Central memory CD4-positive, alpha-beta T cell (primary cell): ENCODE data around the gene GALNT17.
"Not testable (repeated sequence)": the region's sequence is repeated elsewhere in the genome, so short reads cannot be mapped to it uniquely, and the experiment has no call there.

Source experiments
- DNase-seq: peaks from one replicate; pipeline ENCODE4 v3.0.0; 2022

The GALNT17 gene

DNA sequence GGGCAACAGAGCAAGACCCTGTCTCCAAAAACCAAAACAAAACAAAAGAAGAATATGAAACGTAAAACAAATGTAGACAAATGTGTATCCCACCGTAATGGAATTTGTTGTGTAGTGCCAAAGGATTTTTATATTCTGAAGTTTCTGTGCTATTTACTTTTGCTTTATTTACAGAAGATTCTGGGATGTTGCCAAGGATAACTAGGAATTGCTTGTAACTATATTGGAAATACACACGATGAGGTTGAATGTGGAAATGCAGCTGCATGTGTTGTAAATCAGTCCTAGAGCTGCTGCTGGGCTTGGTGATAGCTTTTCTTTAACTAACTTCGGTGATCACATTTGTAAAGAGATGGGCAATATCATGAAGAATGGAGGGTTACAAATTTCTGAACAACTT is 39.5 kb downstream of the GALNT17 start:
- DNase-seq, result no peak

DNA sequence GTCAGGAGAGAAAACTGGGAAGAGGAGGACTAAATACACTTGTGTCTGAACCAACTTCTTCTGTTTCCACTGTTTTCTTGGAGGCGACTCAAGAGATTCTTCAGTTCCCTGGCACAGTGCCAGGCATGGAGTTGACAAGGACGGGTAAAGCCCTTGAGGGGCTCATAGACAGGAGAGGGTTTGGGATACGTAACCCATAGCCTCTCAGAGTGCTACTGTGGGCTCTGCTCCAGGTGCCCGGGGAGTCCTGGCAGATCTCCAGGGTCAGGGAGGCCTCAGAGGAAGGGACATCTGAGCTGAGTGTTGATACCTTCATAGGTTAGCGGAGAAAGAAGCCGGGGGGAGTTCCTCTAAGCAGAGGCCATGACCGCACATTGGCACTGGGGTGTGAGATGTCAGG is 42.0 kb downstream of the GALNT17 start:
- no peak for DNase-seq

DNA sequence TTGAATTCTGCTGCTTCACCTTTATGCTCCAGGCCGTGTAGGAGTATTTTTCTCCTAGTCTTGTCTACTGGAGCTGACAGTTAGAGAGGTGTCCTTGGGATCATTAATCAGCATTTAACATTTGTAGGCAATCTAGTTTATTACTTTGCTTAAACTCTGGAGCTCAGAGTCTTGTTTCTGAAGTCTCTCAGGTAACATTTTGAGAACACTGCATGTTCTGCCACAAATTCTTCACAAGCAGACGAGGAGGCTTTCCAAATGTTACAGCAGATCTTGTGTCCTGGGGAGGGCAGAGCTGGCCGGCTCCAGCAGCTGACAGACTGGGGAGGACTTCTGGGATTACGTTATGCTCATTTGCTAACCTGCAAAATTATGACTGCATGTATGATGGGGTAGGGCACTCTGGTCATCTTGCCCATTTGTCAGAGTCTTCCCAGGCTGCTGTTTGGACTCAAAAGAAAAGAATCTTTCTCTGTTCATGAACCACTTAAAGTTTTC is 50.5 kb downstream of the GALNT17 start:
- no peak for DNase-seq

DNA sequence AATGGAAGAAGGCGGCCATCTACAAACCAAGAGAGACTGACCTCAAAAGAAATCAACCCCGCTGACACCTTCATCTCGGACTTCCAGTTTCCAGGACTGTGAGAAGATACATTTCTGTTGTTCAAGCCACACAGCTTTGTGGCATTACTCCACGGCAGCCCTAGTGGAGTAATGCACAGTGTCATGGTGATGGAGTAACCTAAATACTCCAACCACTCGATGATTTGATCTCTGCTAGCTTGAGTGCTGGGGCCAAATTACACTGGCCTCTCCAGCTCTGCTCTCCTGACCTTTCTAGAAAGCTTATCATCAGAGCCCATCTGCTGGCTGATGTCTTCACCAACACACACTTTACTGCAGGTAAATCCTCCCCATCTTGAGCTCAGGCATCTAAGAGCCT is 52.2 kb downstream of the GALNT17 start:
- DNase-seq, result no peak

DNA sequence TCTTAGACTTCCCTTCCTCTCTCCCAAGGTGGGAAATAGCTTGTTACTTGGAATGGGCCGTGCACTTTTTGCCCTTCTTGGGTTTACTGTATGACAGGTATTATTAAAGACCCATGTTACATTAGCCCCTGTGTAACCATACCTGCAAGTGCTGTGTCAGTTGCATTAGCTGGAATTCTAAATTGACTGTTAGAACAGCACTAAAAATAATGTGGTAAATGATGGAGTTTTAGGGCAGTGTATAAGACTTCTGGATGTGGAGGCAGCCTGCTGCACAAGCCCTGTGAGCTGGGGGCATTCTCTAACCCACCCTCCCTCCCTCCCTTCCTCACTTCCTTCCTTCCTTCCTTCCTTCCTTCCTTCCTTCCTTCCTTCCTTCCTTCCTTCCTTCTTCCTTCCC is 52.7 kb downstream of the GALNT17 start:
- no peak for DNase-seq

DNA sequence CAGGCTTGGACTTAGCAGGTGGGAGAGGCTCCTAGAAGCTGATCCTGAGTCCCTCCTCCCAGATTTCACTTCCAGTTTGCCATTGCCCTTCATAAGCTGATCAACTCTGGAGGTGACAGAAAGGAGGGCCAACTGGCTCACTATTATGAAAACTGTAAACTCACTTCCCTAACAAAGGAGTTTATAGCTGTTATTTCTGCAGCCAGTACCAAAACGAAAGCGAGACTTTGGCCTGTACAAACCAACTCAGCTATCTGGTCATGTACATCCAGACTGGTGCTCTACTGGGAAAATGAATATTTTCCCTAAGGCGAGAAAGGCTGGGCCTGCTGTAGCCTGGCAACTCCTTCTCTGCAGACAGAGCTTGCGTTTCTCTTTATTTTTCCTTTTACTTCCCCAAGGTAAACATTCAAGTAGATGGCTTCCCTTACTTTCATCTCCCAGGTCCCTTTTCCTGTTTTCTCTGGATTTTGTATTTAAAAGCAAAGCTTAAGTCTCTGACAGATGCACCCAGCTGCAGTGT is 54.7 kb downstream of the GALNT17 start:
- no peak for DNase-seq

DNA sequence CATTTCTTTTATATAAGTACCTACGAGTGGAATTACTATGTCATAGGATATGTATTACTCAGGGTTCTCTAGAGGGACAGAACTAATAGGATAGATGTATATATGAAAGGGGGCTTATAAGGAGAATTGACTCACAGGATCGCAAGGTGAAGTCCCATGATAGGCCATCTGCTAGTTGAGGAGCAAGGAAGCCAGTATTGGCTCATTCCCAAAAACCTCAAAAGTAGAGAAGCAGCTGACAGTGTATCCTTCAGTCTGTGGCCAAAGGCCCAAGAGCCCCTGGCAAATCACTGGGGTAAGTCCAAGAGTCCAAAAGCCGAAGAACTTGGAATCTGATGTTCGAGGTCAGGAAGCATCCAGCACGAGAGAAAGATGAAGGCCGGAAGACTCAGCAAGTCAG is 59.8 kb downstream of the GALNT17 start:
- no peak for DNase-seq

DNA sequence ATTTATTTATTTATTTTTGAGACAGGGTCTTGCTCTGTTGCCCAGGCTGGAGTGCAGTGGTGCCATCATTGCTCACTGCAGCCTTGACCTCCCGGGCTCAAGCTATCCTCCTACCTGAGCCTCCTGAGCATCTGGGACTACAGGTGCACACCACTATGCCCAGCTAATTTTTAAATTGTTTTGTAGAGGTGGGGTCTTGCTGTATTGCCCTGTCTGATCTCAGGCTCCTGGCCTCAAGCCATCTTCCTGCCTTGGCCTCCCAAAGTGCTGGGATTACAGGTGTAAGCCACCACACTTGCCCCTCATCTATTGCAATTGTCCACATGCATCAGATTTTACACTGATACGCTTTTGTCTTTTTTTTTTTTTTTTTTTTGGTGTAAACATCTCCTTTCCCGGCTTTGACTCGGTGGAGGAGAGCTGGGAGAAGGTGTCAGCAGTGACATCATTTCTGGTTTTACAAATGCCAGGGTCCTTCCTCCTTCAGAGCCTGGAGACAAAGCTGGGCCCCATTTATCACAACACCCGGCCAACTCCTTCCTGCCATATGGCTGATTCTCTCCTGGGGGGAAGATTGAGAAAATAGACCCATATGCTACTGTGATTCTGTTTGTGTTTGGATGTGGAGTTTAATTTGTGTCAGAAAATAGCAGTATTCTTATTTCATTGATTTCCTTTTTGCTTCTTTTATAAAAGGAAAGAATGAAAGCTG is 61.3 kb downstream of the GALNT17 start:
- no peak for DNase-seq

DNA sequence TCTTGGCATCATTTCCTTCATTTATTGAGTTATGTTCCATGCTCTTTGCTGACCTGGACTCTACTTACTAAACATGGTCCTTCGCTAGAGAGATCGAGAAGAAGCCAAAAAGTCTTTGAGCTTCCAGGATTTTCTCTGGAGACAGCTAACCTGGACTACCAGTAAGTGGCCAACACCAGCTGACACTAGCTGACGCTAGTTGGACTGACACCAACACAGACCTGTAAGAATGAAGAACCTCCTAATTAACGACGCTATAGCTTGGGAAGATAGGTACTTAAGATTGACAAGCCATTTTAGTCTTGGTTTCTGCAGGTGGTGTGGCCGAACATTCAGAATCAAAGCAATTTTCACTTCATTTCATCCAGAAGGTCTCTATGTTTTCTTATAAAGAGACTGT is 66.4 kb downstream of the GALNT17 start:
- DNase-seq, result no peak

DNA sequence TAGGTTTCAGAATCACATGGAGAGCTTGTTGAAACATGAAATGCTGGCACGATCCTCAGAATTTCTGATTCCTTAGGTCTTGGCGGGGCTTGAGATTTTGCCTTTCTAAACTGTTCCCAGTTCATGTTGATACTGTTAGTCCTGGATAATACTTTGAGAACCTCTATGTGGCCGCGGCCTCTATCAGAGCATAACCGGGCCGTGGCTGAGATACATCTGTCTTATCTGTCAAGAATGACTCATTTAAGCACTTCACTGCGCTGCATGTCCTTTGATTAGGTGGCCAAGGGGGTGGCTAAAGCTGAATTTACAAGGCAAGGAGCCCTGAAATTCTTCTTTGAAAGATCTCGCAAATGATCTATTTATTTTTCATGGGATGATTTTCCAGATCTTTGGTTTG is 66.9 kb downstream of the GALNT17 start:
- no peak for DNase-seq

DNA sequence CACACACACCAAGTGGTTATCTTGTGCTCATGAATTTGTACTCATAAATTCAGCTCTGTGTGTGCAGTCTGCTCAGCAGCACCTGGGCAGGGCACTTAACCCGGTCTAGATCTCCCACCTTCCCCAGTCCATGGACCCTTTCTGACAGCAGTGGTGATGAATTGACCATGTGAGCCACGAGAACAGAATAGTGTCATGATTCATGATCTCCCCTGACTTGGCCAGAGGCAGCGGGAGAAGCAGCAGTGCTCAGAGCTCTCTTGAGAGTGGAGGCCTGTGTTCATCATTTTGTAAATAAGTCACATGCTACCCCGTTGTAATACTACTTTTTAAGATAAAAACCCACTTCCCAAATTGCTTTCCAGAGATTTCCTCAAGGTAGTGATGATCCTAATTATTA is 74.2 kb downstream of the GALNT17 start:
- DNase-seq, result no peak

DNA sequence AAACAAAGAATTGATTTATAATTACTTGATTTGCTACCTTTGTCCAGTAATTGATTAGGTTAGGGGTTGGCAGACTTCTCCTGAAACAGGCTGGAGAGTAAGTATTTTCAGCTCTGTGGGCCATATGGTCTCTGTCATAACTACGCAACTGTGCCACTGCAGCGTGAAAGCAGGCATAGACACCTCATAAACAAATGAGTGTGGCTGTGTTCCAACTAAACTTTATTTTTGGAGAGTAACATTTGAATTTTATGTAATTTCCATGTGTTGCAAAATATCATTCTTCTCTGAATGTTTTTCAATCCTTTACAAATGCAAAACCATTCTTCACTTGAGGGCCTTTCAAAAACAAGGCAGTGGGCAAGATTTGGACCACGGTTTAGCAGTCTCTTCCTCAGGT is 76.9 kb downstream of the GALNT17 start:
- no peak for DNase-seq

DNA sequence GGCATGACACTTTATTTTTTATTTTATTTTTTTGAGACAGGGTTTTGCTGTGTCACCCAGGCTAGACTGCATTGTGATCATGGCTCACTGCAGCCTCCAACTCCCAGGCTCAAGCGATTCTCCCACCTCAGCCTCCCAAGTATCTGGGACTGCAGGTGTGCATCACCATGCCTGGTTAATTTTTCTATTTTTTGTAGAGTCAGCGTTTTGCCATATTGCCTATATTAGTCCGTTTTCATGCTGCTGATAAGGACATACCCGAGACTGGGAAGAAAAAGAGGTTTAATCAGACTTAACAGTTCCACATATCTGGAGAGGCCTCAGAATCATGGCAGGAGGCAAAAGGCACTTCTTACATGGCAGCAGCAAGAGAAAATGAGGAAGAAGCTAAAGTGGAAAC is 77.5 kb downstream of the GALNT17 start:
- DNase-seq, result not testable (repeated sequence)

DNA sequence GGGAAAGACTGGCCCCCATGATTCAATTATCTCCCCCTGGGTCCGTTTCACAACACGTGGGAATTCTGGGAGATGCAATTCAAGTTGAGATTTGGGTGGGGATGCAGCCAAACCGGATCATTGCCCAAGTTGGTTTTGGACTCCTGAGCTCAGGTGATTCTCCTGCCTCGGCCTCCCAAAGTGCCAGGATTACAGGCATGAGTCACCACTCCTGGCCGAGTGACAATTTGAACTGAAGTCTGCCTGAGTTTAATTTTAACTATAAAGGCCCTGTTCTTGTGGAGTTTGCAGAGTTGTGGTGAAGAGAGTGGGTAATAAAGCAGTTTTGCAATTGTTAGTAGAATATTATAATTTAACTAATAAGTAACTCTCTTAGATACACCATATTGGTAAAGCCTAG is 78.3 kb downstream of the GALNT17 start:
- no peak for DNase-seq

DNA sequence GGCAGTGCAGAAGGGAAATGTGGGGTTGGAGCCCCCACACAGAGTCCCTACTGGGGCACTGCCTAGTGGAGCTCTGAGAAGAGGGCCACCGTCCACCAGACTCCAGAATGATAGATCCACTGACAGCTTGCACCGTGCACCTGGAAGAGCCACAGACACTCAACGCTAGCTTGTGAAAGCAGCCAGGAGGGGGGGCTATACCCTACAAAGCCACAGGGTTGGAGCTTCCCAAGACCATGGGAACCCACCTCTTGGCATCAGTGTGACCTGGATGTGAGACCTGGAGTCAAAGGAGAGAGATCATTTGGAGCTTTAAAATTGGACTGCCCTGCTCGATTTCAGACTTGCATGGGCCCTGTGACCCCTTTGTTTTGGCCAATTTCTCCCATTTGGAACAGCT is 80.5 kb downstream of the GALNT17 start:
- DNase-seq, result not testable (repeated sequence)

DNA sequence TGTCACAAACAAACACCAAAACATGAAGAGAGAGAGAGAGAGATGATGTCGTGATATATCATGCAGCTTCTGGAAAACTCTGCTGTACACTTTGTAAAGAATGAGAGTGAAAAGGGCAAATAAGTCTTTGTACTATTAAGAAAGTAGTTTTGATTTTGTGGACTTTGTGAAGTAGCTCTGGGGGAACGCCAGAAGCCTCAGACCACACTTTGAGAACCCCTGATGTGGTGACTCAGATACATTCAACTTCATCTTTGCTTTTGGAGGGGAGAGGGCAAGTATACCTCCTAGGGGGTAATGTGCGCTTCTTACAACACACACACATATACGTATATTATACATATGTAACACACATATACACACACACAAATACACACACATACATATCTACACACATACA is 84.3 kb downstream of the GALNT17 start:
- DNase-seq, result no peak

DNA sequence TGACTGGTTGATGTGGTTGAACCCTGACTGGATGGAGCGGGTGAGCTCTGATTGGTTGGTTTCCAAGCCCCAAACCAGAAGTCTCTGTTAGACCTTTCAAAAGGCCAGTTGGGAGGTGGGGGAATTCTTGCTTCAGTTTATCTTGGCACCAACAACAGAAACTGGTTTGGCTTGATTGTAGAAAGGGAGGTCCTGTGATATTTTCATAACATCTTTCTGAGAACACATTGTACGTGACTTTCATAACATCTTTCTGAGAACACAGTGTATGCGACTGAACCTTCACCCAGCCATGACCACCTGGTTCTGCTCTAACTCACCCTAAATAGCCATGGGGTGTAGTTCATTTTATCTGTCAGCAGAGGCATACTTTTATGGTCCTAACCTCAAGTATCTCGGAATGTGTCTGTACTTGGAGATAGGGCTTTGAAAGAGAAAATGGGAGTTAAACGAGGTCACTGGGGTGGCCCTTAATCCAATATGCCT is 88.3 kb downstream of the GALNT17 start:
- DNase-seq, result no peak

DNA sequence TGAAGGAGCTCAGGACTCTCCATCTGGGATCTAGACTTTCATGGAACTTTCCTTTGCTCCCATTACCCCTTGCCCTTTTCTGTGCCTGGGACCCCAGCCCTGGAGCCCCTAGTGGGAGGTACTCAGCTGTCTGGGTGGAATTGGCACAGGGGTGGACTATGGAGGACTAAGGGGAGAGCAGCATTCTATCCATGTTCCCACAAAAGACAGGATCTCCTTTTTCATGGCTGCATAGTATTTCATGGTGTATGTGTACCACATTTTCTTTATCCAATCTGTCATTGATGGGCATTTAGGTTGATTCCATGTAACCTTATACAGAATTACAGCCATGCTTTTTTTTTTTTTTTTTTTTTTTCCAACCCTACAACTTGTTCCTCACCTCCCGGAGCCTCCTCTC is 89.1 kb downstream of the GALNT17 start:
- no peak for DNase-seq

DNA sequence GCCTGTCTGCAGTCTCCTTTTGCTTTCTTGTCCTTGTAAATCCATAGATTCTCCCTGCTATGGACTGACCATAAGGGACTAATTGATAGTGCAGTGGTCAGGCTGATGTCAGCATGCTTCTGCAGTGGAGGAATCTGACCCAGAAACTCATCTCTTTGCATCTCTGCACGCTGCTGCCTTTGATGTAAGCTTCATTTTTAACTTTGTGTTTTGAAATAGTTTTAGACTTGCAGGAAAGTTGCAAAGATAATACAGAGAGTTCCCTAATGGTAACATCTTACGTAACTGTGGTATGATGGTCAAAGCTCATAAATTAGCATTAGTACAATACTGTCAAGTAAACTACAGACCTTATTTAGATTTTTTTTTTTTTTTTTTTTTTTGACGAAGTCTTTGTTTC is 89.6 kb downstream of the GALNT17 start:
- DNase-seq, result no peak

DNA sequence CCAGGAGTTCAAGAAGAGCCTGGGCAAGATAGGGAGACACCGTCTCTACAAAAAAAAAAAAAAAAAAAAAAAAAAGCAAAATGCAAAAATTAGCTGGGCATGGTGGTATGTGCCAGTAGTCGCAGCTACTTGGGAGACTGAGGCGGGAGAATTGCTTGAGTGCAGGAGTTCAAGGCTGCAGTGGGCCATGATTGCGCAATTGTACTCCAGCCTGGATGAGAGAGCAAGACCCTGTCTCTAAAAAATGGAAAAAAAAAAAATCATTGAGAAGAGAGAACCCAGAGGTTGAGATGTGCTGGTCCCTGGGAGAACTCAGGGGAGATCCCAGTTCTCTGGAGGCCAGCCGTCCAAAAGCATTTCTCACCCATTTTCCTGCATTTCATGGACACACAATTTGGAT is 95.2 kb downstream of the GALNT17 start:
- DNase-seq, result no peak

DNA sequence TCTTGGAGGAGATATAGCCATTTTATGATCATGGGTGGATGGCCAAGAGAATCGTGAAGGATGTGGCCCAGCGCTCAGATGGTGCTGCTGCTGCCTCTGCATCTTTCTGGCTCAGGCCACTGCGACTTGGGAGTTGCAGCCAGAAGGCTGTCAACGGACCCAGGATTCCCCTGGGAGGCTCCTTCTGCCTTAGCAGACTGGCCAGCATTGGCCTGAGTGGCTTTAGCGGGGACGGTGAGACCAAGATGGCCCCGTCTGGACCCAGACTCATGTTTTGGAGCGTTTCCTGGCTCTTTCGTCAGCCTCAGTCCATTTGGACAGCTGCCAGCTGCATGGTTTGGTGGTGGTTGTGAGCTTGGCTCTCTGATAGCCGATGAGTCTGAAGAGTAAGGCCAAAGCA is 97.2 kb downstream of the GALNT17 start:
- DNase-seq, result no peak

DNA sequence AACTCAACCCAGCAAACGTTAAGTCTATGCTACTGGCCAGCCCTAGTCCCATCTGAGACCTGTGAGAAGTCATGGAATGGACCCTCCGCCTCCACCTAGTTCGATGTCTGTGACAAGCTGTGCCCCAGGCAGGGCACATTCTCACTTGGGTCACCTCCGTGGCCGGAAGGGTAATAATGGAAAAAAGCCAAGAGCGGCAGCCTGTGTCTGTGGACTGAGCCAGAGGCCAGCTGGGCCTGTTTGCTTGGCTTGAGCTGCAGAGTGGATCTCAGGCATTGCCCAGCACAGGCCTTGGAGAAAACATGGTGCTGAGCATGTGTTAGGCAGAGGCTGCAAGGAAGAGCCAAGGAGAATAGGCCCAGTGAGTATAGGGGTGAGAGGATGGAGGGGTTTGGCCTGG is 97.8 kb downstream of the GALNT17 start:
- no peak for DNase-seq

DNA sequence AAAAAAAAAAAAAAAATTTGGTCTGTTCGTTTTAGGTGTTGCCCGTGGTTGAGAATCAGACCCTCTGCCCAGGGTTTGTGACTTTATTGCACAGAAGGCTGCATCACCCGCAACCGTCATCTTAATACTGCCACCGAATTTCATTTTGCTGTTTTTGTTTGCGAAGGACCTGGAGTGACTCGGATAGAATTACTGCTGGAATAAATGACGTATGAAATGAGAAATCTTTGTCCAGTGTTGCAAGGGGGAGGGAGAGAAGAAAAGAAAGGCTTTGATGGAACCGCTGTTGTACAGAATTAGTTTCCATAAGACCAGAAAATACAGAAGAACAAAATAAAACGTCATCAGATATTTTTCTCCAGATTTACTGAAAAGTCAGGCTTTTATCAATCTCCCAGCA is 103.3 kb downstream of the GALNT17 start:
- no peak for DNase-seq

DNA sequence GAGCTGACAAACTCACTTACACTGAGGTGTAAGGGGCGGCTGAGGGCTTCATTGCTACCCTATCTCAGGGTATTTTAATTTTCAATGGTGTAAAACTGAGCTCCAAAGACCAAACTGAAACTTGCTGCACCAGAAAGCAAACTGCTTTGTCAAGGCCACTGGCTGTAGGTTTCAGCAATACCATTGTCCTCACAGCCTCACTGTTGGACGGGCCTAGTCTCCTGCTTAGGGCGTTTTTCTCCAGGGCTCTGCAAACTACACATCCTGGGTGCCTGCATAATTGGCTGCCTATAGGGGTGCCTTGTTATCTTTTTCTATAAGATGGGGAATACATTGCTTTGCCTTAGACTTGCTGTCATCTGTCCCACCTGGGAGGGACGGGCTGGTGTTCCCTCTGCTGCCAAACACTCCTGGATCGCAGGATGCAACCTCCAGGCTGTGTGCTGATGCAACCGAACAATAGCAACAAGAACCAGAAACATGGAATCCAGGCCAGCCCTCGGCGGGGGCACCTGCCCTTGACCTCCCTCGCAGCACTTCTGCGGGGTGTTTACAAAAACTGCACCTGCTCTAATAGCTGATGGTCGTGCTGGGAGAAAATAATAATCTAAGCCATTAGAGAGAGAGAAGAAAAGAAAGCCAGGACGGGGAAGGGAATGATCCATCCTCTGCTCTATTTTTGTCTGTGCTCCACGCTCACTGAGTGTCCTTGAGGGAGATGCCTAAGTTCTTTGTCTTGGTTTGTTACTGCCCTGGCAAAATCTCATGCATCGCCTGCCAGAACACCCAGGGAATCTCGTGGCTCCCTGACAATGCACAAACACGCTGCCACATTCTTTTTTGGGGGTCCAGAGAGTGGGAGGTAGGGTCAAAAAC is 104.5 kb downstream of the GALNT17 start:
- DNase-seq, result no peak
